IPS-18c (cell line): ENCODE measurements around the gene KLK2.

Experiments
- H3K4me3 ChIP-seq: 2 replicates; pipeline ENCODE4 v1.7.0; 2013; ENCODE audit warnings: low read depth, mild to moderate bottlenecking, low read length, moderate library complexity; ENCODE audit not compliant: insufficient read depth
- H3K9me3 ChIP-seq: one replicate; pipeline ENCODE4 v1.6.1; 2013; ENCODE audit warnings: mild to moderate bottlenecking, low read length, moderate library complexity; ENCODE audit not compliant: control insufficient read depth, insufficient read depth

Gene KLK2

GRCh38 chr19:50873056-50873455 is at the start of gene KLK2:
Gene KLK2 (plus strand): TSS chr19:50873439. CDS start chr19:50873474, 35 bp downstream.
- H3K4me3 ChIP-seq, result no peak within 1 kb of the TSS
- H3K9me3 ChIP-seq, result no peaks in the 10 kb centered on the region

GRCh38 chr19:50826492-50827240 is 46.6 kb upstream of the KLK2 start:
- Histone ChIP-seq H3K4me3 (no peak overlapping the region), H3K9me3 (peaks cover 3% of the 10 kb centered on the region)

GRCh38 chr19:50827476-50827875 is 45.8 kb upstream of the KLK2 start:
- Histone ChIP-seq H3K4me3 (no peak overlapping the region), H3K9me3 (peaks cover 3% of the 10 kb centered on the region)

- Histone ChIP-seq H3K4me3 (no peak overlapping the region), H3K9me3 (peaks cover 3% of the 10 kb centered on the region)
These were observed 43.4 kb upstream of the KLK2 start for GRCh38 chr19:50829801-50830200.

- H3K4me3 ChIP-seq, result no peak overlapping the region
- H3K9me3 ChIP-seq, result peaks cover 3% of the 10 kb centered on the region
These were observed 42.8 kb upstream of the KLK2 start for GRCh38 chr19:50830266-50831025.

GRCh38 chr19:50831026-50831396 is 42.2 kb upstream of the KLK2 start:
- Histone ChIP-seq H3K4me3 (no peak overlapping the region), H3K9me3 (no peaks in the 10 kb centered on the region)

- no peaks in the 10 kb centered on the region for H3K9me3 ChIP-seq
- H3K4me3 ChIP-seq, result no peak overlapping the region
These were observed 40.6 kb upstream of the KLK2 start for GRCh38 chr19:50832666-50833065.

- H3K9me3 ChIP-seq, result no peaks in the 10 kb centered on the region
- no peak within 1 kb of the TSS for H3K4me3 ChIP-seq
These were observed 40.0 kb upstream of the KLK2 start, which contains the start of gene KLK15 for GRCh38 chr19:50833117-50833801. Gene KLK15 (minus strand): TSS chr19:50833574. CDS start chr19:50831492, 2,082 bp downstream.

GRCh38 chr19:50833802-50834167 is 39.5 kb upstream of the KLK2 start:
- H3K9me3 ChIP-seq, result no peaks in the 10 kb centered on the region
- no peak overlapping the region for H3K4me3 ChIP-seq

GRCh38 chr19:50835103-50835784 is 38.0 kb upstream of the KLK2 start:
- Histone ChIP-seq H3K9me3 (no peaks in the 10 kb centered on the region), H3K4me3 (peak overlapping the region; percentile 79)

GRCh38 chr19:50835785-50836542 is 37.3 kb upstream of the KLK2 start:
- H3K4me3 ChIP-seq, result peak overlapping the region; percentile 79
- no peaks in the 10 kb centered on the region for H3K9me3 ChIP-seq

- H3K9me3 ChIP-seq, result no peaks in the 10 kb centered on the region
- peak overlapping the region; percentile 79; the same call in 1 of the 2 replicates for H3K4me3 ChIP-seq
These were observed 36.6 kb upstream of the KLK2 start for GRCh38 chr19:50836543-50837195.

GRCh38 chr19:50837300-50837699 is 35.9 kb upstream of the KLK2 start:
- no peak overlapping the region for H3K4me3 ChIP-seq
- no peaks in the 10 kb centered on the region for H3K9me3 ChIP-seq

- Histone ChIP-seq H3K9me3 (no peaks in the 10 kb centered on the region), H3K4me3 (no peak overlapping the region)
These were observed 35.0 kb upstream of the KLK2 start for GRCh38 chr19:50838239-50838638.

- Histone ChIP-seq H3K4me3 (no peak overlapping the region), H3K9me3 (peaks cover 2% of the 10 kb centered on the region)
These were observed 33.3 kb upstream of the KLK2 start for GRCh38 chr19:50839712-50840655.
